HCT116 (cell line): ENCODE results near the gene APLF. TPM values are rescaled to one million over a fixed set of nuclear protein-coding genes. Genes with fewer than 3 reads are reported as not detected.

Experiments used
- ATAC-seq: fragments of 200-7000 bp; cut with Tn5 transposase; 2 replicates; pipeline ENCODE4 v1.9.1; 2020; ENCODE audit warnings: mild to moderate bottlenecking, moderate library complexity
- BruUV-seq: library from RNA; stranded (reverse); fragments of 400-500 nt; replicated peaks from 2 replicates; lab custom pipeline; 2021; lab: Mats Ljungman, UMichigan
- CTCF ChIA-PET: fragments of 300-600 bp; sonication (Branson Sonifier 250); formaldehyde crosslinking; loops from one replicate; lab custom pipeline; 2021; ENCODE audit warnings: antibody characterized with exemption; lab: Charles Lee
- POLR2A ChIA-PET: fragments of 300-600, 350-600 bp; sonication (Branson Sonifier 250); formaldehyde crosslinking; loops from one replicate; lab custom pipeline; 2021; ENCODE audit warnings: antibody characterized with exemption; lab: Charles Lee
- RAD21 ChIA-PET, 2 experiments: fragments of 300-600 bp; sonication (Branson Sonifier 250); formaldehyde crosslinking; loops; one replicate each; lab custom pipeline; 2023; ENCODE audit warnings: low total read pairs in 2 of 2; ENCODE audit not compliant: uncharacterized antibody in 2 of 2, unreplicated experiment in 2 of 2, low non-redundant PET in 1 of 2; lab: Charles Lee
- DNase-seq: peaks from one replicate; pipeline ENCODE4 v3.0.0-alpha.2; 2010; ENCODE audit warnings: low read depth, low spot score
- H2AFZ ChIP-seq: fragments of 200-600 bp; shearing (Covaris generic), sonication (generic); 2 replicates; pipeline ENCODE4 v1.6.1; 2017; ENCODE audit warnings: low read depth, mixed run types, mixed read lengths, antibody characterized with exemption, low read length; ENCODE audit not compliant: poor library complexity, severe bottlenecking
- H3K27ac ChIP-seq: 2 replicates; pipeline ENCODE4 v1.5.1; 2012; ENCODE audit warnings: low read depth, low read length
- H3K27me3 ChIP-seq: fragments of 200-600 bp; sonication (generic); 2 replicates; pipeline ENCODE4 v1.6.1; 2016; ENCODE audit warnings: mixed run types, low read length, mixed read lengths; ENCODE audit not compliant: insufficient read depth
- H3K36me3 ChIP-seq, 2 experiments: fragments of 200-500 bp in 1 of 2; fragments of 200-600 bp in 1 of 2; sonication (Bioruptor generic) in 1 of 2; sonication (generic) in 1 of 2; 2 replicates each; pipeline versions ENCODE4 v1.5.1 to v1.6.1; 2014 to 2016; ENCODE audit warnings: low read length in 2 of 2, inconsistent platforms in 1 of 2, mixed read lengths in 1 of 2, mixed run types in 1 of 2; ENCODE audit not compliant: insufficient read depth in 2 of 2, control insufficient read depth in 1 of 2
- H3K4me1 ChIP-seq, 2 experiments: fragments of 200-600 bp in 1 of 2; sonication (generic) in 1 of 2; 2 replicates each; pipeline versions ENCODE4 v1.5.1 to v1.6.1; 2012 to 2017; ENCODE audit warnings: low read length in 2 of 2, inconsistent platforms in 1 of 2, mild to moderate bottlenecking in 1 of 2, mixed read lengths in 1 of 2, mixed run types in 1 of 2, moderate library complexity in 1 of 2; ENCODE audit not compliant: insufficient read depth in 2 of 2, control insufficient read depth in 1 of 2
- H3K4me2 ChIP-seq: fragments of 200-600 bp; sonication (generic); 2 replicates; pipeline ENCODE4 v1.6.1; 2017; ENCODE audit warnings: mixed run types, low read length, mixed read lengths
- H3K4me3 ChIP-seq, 2 experiments: fragments of 200-600 bp in 1 of 2; sonication (generic) in 1 of 2; replicated peaks in 1 of 2; 2 replicates each; pipeline ENCODE4 v1.5.1; 2011 to 2016; ENCODE audit warnings: low read length in 2 of 2, control low read depth in 1 of 2, low read depth in 1 of 2, mild to moderate bottlenecking in 1 of 2, mixed read lengths in 1 of 2, mixed run types in 1 of 2
- H3K79me2 ChIP-seq: fragments of 200-600 bp; sonication (generic); 2 replicates; pipeline ENCODE4 v1.6.1; 2017; ENCODE audit warnings: mild to moderate bottlenecking, mixed run types, low read length, moderate library complexity, mixed read lengths; ENCODE audit not compliant: insufficient read depth
- H3K9ac ChIP-seq: fragments of 200-600 bp; sonication (generic); 2 replicates; pipeline ENCODE4 v1.6.1; 2016; ENCODE audit warnings: low read length, mixed read lengths
- H3K9me2 ChIP-seq: fragments of 200-600 bp; sonication (generic), shearing (Covaris generic); 2 replicates; pipeline ENCODE4 v1.6.1; 2017; ENCODE audit warnings: mixed run types, mild to moderate bottlenecking, moderate library complexity; ENCODE audit not compliant: insufficient read depth
- H3K9me3 ChIP-seq, 2 experiments: fragments of 200-500 bp in 1 of 2; fragments of 200-600 bp in 1 of 2; sonication (Bioruptor generic) in 1 of 2; sonication (generic) in 1 of 2; 2 replicates each; pipeline ENCODE4 v1.6.1; 2014 to 2017; ENCODE audit warnings: low read length in 2 of 2, mixed read lengths in 2 of 2, inconsistent platforms in 1 of 2, low read depth in 1 of 2, mild to moderate bottlenecking in 1 of 2, mixed run types in 1 of 2, moderate library complexity in 1 of 2; ENCODE audit not compliant: control insufficient read depth in 1 of 2, insufficient read depth in 1 of 2
- H4K20me1 ChIP-seq: fragments of 200-600 bp; sonication (generic), shearing (Covaris generic); 2 replicates; pipeline ENCODE4 v1.6.1; 2017; ENCODE audit warnings: mixed run types, mild to moderate bottlenecking, moderate library complexity; ENCODE audit not compliant: insufficient read depth
- CBX3 ChIP-seq: IDR thresholded peaks from 2 replicates; pipeline ENCODE4 v1.6.1; 2012; ENCODE audit warnings: low read depth
- CEBPB ChIP-seq: IDR thresholded peaks from 2 replicates; pipeline ENCODE4 v1.6.1; 2012; ENCODE audit warnings: low read depth
- EGR1 ChIP-seq: IDR thresholded peaks from 2 replicates; pipeline ENCODE4 v1.6.1; 2012; ENCODE audit warnings: low read depth
- ELF1 ChIP-seq: IDR thresholded peaks from 2 replicates; pipeline ENCODE4 v1.6.1; 2012; ENCODE audit warnings: low read depth, borderline replicate concordance
- EZH2phosphoT487 ChIP-seq: fragments of 200-600 bp; IDR thresholded peaks from 2 replicates; pipeline ENCODE4 v1.6.1; 2018; ENCODE audit warnings: antibody characterized with exemption, borderline replicate concordance
- POLR2A ChIP-seq: IDR thresholded peaks from 2 replicates; pipeline ENCODE4 v1.7.0; 2011; ENCODE audit warnings: borderline replicate concordance; ENCODE audit not compliant: insufficient read depth, insufficient read length; ENCODE audit errors: extremely low read depth
- POLR2AphosphoS5 ChIP-seq: IDR thresholded peaks from 2 replicates; pipeline ENCODE4 v1.6.1; 2011; ENCODE audit warnings: mild to moderate bottlenecking, low read depth, low read length, moderate library complexity
- RAD21 ChIP-seq: IDR thresholded peaks from 2 replicates; pipeline ENCODE4 v1.6.1; 2012; ENCODE audit warnings: low read depth, mild to moderate bottlenecking
- SIN3A ChIP-seq: IDR thresholded peaks from 2 replicates; pipeline ENCODE4 v1.6.1; 2012; ENCODE audit warnings: low read depth
- SP1 ChIP-seq: IDR thresholded peaks from 2 replicates; pipeline ENCODE4 v1.6.1; 2012; ENCODE audit warnings: low read depth
- SRF ChIP-seq: IDR thresholded peaks from 2 replicates; pipeline ENCODE4 v1.6.1; 2012; ENCODE audit warnings: low read depth
- ZFX ChIP-seq: fragments of 450-650 bp; IDR thresholded peaks from 2 replicates; pipeline ENCODE4 v1.6.1; 2017
- intact Hi-C: fragments of 100-400 bp; cut with micrococcal nuclease; formaldehyde crosslinking; loops from 2 replicates; pipeline ENCODE4 v1.10.0; 2022
- total RNA-seq: library from RNA; stranded (reverse); gene quantifications from one replicate; pipeline ENCODE4 v1.2.1, GENCODE V29; 2021; ENCODE audit not compliant: unreplicated experiment
- TF ChIP-seq, protein P1 (sequence below): IDR thresholded peaks from 2 replicates; pipeline ENCODE4 v1.6.1; 2011; ENCODE audit warnings: mild to moderate bottlenecking, low read length, moderate library complexity; ENCODE audit not compliant: insufficient replicate concordance; ENCODE audit errors: extremely low read depth
- TF ChIP-seq, protein P2 (sequence below): IDR thresholded peaks from 2 replicates; pipeline ENCODE4 v1.6.1; 2012; ENCODE audit warnings: low read depth

The APLF gene
- total RNA-seq, 1 experiment from 2014 or later = 1.6 TPM

DNA sequence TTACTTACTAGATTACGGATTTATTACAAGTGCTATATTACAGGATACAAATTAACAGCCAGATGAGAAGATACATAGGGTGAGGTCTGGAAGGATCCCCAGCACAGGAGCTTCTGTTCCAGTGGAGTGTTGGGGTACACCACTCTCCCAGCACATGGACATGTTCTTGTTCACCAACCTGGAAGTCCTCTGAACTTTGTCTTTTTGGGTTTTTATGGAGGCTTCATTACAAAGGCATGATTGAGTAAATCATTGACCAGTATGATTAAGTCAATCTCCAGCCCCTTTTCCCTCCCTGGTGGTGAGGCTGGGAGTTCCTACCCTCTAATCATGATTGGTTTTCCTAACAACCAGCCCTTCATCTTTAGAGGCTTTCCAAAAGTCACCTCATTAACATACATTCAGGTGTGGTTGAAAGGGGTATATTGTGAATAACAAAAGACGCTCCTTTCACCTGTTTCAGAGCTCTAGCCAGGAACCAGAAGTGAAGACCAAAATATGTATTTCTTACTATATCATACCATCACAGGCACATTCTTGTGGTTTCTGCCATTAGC, 38.3 kb downstream of the APLF start:
- H3K27me3 ChIP-seq = no peaks in the 10 kb centered on the region
- TF ChIP-seq RAD21 (no peak), POLR2A (no peak), SP1 (no peak), ZFX (no peak), EGR1 (no peak), CBX3 (no peak), POLR2AphosphoS5 (no peak), SRF (no peak), ELF1 (no peak), SIN3A (no peak), CEBPB (no peak), EZH2phosphoT487 (no peak)
- TF ChIP-seq, protein P1, sequence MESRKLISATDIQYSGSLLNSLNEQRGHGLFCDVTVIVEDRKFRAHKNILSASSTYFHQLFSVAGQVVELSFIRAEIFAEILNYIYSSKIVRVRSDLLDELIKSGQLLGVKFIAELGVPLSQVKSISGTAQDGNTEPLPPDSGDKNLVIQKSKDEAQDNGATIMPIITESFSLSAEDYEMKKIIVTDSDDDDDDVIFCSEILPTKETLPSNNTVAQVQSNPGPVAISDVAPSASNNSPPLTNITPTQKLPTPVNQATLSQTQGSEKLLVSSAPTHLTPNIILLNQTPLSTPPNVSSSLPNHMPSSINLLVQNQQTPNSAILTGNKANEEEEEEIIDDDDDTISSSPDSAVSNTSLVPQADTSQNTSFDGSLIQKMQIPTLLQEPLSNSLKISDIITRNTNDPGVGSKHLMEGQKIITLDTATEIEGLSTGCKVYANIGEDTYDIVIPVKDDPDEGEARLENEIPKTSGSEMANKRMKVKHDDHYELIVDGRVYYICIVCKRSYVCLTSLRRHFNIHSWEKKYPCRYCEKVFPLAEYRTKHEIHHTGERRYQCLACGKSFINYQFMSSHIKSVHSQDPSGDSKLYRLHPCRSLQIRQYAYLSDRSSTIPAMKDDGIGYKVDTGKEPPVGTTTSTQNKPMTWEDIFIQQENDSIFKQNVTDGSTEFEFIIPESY = no peak
- TF ChIP-seq, protein P2, sequence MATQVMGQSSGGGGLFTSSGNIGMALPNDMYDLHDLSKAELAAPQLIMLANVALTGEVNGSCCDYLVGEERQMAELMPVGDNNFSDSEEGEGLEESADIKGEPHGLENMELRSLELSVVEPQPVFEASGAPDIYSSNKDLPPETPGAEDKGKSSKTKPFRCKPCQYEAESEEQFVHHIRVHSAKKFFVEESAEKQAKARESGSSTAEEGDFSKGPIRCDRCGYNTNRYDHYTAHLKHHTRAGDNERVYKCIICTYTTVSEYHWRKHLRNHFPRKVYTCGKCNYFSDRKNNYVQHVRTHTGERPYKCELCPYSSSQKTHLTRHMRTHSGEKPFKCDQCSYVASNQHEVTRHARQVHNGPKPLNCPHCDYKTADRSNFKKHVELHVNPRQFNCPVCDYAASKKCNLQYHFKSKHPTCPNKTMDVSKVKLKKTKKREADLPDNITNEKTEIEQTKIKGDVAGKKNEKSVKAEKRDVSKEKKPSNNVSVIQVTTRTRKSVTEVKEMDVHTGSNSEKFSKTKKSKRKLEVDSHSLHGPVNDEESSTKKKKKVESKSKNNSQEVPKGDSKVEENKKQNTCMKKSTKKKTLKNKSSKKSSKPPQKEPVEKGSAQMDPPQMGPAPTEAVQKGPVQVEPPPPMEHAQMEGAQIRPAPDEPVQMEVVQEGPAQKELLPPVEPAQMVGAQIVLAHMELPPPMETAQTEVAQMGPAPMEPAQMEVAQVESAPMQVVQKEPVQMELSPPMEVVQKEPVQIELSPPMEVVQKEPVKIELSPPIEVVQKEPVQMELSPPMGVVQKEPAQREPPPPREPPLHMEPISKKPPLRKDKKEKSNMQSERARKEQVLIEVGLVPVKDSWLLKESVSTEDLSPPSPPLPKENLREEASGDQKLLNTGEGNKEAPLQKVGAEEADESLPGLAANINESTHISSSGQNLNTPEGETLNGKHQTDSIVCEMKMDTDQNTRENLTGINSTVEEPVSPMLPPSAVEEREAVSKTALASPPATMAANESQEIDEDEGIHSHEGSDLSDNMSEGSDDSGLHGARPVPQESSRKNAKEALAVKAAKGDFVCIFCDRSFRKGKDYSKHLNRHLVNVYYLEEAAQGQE = no peak
- TF ChIP-seq, all 23 proteins: peak for 0
- H3K4me2 ChIP-seq = no peak overlapping the region
- H3K4me3 ChIP-seq = no peak overlapping the region
- no peaks in the 10 kb centered on the region for H3K79me2 ChIP-seq
- RAD21 ChIA-PET = no interaction called here
- no peak overlapping the region for H3K27ac ChIP-seq
- no peak for DNase-seq
- POLR2A ChIA-PET = no interaction called here
- no peaks in the 10 kb centered on the region for H3K36me3 ChIP-seq
- CTCF ChIA-PET = interaction anchor here (2.9 kb wide), 1 partner anchor 89 kb away, joined by 7 read pairs; no protein-coding TSS in a partner anchor
- H2AFZ ChIP-seq = no peak overlapping the region
- H3K9ac ChIP-seq = no peak overlapping the region
- no peaks in the 10 kb centered on the region for H3K9me3 ChIP-seq
- no TSS peak for BruUV-seq
- ATAC-seq = no peak
- no peaks in the 10 kb centered on the region for H3K9me2 ChIP-seq
- intact Hi-C loops = no loop called here
- no peaks in the 10 kb centered on the region for H3K4me1 ChIP-seq
- H4K20me1 ChIP-seq = no peaks in the 10 kb centered on the region
